Transverse colon (tissue), 3 donors: ENCODE data around the gene TMEM117.

Source experiments
- CTCF ChIP-seq, 5 experiments: fragments of 200-600 bp in 3 of 5; fragments of 450-650 bp in 2 of 5; sonication (generic) in 3 of 5; IDR thresholded peaks; 1 replicate in 2 of 5; 2 replicates in 3 of 5; pipeline ENCODE4 v1.5.1; 2016 to 2017; ENCODE audit warnings: antibody characterized with exemption in 5 of 5, inconsistent platforms in 3 of 5, mild to moderate bottlenecking in 2 of 5, moderate library complexity in 1 of 5
- EP300 ChIP-seq: sonication (generic); formaldehyde crosslinking; IDR thresholded peaks from one replicate; pipeline ENCODE4 v1.6.1; 2017; ENCODE audit warnings: antibody characterized with exemption, low read depth

GRCh38 chr12:43992856-43993255, 157.0 kb downstream of the TMEM117 start:
- TF ChIP-seq CTCF (IDR thresholded peaks at IDR 0.05) (no peak), EP300 (no peak)
